Panc1 (cell line): ENCODE data around the gene RAP1B. TPM values are rescaled to one million over a fixed set of nuclear protein-coding genes. Genes with fewer than 3 reads are reported as not detected.

Experiments
- ATAC-seq: fragments of 200-7000 bp; cut with Tn5 transposase; 2 replicates; pipeline ENCODE4 v1.9.1; 2020; ENCODE audit warnings: mild to moderate bottlenecking, moderate library complexity
- BruUV-seq: library from RNA; stranded (reverse); fragments of 400-500 nt; replicated peaks from 2 replicates; lab custom pipeline; 2021; lab: Mats Ljungman, UMichigan
- CTCF ChIA-PET: fragments of 300-600 bp; sonication (Branson Sonifier 250); formaldehyde crosslinking; loops from one replicate; lab custom pipeline; 2022; ENCODE audit warnings: antibody characterized with exemption; lab: Charles Lee
- POLR2A ChIA-PET: fragments of 300-600 bp; sonication (Branson Sonifier 250); formaldehyde crosslinking; loops from one replicate; lab custom pipeline; 2022; ENCODE audit warnings: antibody characterized with exemption; lab: Charles Lee
- DNase-seq: peaks from one replicate; pipeline ENCODE4 v3.0.0-alpha.2; 2010; ENCODE audit warnings: low read depth, low spot score
- H3K27ac ChIP-seq: 2 replicates; pipeline ENCODE4 v1.5.1; 2011; ENCODE audit warnings: mild to moderate bottlenecking, low read length, inconsistent platforms
- H3K27me3 ChIP-seq: fragments of 200-500 bp; sonication (Bioruptor generic); 2 replicates; pipeline ENCODE4 v1.6.0; 2014; ENCODE audit warnings: low read length, inconsistent platforms; ENCODE audit not compliant: control insufficient read depth, insufficient read depth
- H3K36me3 ChIP-seq: fragments of 200-500 bp; sonication (Bioruptor generic); 2 replicates; pipeline ENCODE4 v1.5.1; 2014; ENCODE audit warnings: inconsistent platforms, mild to moderate bottlenecking, low read length, moderate library complexity; ENCODE audit not compliant: control insufficient read depth, insufficient read depth
- H3K4me1 ChIP-seq: 2 replicates; pipeline ENCODE4 v1.5.1; 2011; ENCODE audit warnings: inconsistent platforms, mild to moderate bottlenecking, low read length, moderate library complexity; ENCODE audit not compliant: control insufficient read depth, insufficient read depth
- H3K4me3 ChIP-seq, 2 experiments: 2 replicates each; pipeline ENCODE4 v1.5.1; 2011 to 2012; ENCODE audit warnings: low read depth in 2 of 2, low read length in 2 of 2, mild to moderate bottlenecking in 2 of 2, inconsistent platforms in 1 of 2, moderate library complexity in 1 of 2
- H3K9me3 ChIP-seq: fragments of 200-500 bp; sonication (Bioruptor generic); 2 replicates; pipeline ENCODE4 v1.5.1; 2014; ENCODE audit warnings: low read depth, mild to moderate bottlenecking, inconsistent platforms, low read length, moderate library complexity; ENCODE audit not compliant: control insufficient read depth, insufficient read depth
- POLR2AphosphoS5 ChIP-seq: IDR thresholded peaks from 2 replicates; pipeline ENCODE4 v1.6.1; 2012; ENCODE audit warnings: mild to moderate bottlenecking, low read depth, low read length, moderate library complexity
- SIN3A ChIP-seq: IDR thresholded peaks from 2 replicates; pipeline ENCODE4 v1.6.1; 2012; ENCODE audit warnings: low read depth, mild to moderate bottlenecking, low read length, moderate library complexity, borderline replicate concordance; ENCODE audit not compliant: insufficient read depth
- TCF7L2 ChIP-seq: IDR thresholded peaks from 2 replicates; pipeline ENCODE4 v1.6.1; 2011; ENCODE audit warnings: mild to moderate bottlenecking, low read depth, low read length, inconsistent platforms
- in situ Hi-C: cut with HindIII; loops from 2 replicates; pipeline ENCODE4 v1.10.0; 2016; ENCODE audit warnings: low sequenced_read_pairs, low pct_unique_long_range_greater_than_20kb
- intact Hi-C: fragments of 100-400 bp; cut with micrococcal nuclease; formaldehyde crosslinking; loops from one replicate; pipeline ENCODE4 v1.10.0; 2022; ENCODE audit not compliant: unreplicated experiment
- total RNA-seq: library from RNA; stranded (reverse); gene quantifications from one replicate; pipeline ENCODE4 v1.2.1, GENCODE V29; 2021; ENCODE audit not compliant: unreplicated experiment
- TF ChIP-seq, protein P1 (sequence below): fragments of 450-650 bp; IDR thresholded peaks from 2 replicates; pipeline ENCODE4 v1.5.1; 2017; ENCODE audit warnings: mild to moderate bottlenecking
- TF ChIP-seq, protein P2 (sequence below), 2 experiments: IDR thresholded peaks; 2 replicates each; pipeline ENCODE4 v1.6.1; 2011 to 2012; ENCODE audit warnings: low read depth in 2 of 2, control low read depth in 1 of 2, low read length in 1 of 2, mild to moderate bottlenecking in 1 of 2, moderate library complexity in 1 of 2; ENCODE audit not compliant: insufficient read depth in 1 of 2

Gene RAP1B
- total RNA-seq, 1 experiment from 2014 or later: 328 TPM

DNA sequence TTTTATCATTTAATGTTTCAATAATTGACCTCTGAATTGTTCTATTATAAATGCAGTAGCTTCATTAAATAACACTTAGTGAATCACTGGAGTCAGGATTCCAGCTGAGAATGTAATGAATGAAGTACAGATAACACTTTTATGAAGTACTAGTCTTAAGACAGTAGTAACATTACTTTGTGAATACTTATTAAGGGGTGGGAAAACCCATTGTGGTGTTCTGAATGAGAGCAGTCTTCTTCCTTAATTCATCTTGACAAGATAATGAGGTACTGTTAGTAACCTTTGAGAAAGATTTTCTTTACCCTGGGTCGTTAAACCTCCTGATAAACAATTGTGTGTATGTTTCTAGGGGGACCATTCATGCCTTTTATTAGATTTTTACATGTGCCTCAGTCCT is 88.8 kb downstream of the RAP1B start:
- TF ChIP-seq SIN3A: no peak
- TF ChIP-seq, protein P1, sequence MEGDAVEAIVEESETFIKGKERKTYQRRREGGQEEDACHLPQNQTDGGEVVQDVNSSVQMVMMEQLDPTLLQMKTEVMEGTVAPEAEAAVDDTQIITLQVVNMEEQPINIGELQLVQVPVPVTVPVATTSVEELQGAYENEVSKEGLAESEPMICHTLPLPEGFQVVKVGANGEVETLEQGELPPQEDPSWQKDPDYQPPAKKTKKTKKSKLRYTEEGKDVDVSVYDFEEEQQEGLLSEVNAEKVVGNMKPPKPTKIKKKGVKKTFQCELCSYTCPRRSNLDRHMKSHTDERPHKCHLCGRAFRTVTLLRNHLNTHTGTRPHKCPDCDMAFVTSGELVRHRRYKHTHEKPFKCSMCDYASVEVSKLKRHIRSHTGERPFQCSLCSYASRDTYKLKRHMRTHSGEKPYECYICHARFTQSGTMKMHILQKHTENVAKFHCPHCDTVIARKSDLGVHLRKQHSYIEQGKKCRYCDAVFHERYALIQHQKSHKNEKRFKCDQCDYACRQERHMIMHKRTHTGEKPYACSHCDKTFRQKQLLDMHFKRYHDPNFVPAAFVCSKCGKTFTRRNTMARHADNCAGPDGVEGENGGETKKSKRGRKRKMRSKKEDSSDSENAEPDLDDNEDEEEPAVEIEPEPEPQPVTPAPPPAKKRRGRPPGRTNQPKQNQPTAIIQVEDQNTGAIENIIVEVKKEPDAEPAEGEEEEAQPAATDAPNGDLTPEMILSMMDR: no peak
- no peak for TF ChIP-seq TCF7L2
- no peak for TF ChIP-seq POLR2AphosphoS5
- TF ChIP-seq, protein P2, sequence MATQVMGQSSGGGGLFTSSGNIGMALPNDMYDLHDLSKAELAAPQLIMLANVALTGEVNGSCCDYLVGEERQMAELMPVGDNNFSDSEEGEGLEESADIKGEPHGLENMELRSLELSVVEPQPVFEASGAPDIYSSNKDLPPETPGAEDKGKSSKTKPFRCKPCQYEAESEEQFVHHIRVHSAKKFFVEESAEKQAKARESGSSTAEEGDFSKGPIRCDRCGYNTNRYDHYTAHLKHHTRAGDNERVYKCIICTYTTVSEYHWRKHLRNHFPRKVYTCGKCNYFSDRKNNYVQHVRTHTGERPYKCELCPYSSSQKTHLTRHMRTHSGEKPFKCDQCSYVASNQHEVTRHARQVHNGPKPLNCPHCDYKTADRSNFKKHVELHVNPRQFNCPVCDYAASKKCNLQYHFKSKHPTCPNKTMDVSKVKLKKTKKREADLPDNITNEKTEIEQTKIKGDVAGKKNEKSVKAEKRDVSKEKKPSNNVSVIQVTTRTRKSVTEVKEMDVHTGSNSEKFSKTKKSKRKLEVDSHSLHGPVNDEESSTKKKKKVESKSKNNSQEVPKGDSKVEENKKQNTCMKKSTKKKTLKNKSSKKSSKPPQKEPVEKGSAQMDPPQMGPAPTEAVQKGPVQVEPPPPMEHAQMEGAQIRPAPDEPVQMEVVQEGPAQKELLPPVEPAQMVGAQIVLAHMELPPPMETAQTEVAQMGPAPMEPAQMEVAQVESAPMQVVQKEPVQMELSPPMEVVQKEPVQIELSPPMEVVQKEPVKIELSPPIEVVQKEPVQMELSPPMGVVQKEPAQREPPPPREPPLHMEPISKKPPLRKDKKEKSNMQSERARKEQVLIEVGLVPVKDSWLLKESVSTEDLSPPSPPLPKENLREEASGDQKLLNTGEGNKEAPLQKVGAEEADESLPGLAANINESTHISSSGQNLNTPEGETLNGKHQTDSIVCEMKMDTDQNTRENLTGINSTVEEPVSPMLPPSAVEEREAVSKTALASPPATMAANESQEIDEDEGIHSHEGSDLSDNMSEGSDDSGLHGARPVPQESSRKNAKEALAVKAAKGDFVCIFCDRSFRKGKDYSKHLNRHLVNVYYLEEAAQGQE (IDR thresholded peaks at IDR 0.05; ENCODE audit: insufficient read depth in 1 of 2, low read depth in 2 of 2, low read length in 1 of 2): no peak
- Histone ChIP-seq H3K4me1 (no peaks in the 10 kb centered on the region), H3K27me3 (no peaks in the 10 kb centered on the region), H3K27ac (no peak overlapping the region), H3K4me3 (no peak overlapping the region), H3K9me3 (no peaks in the 10 kb centered on the region), H3K36me3 (peaks cover 10% of the 10 kb centered on the region; the same call in 1 of the 2 replicates)
- no peak for ATAC-seq
- no peak for DNase-seq
- intact Hi-C loops: no loop called here
- ChIA-PET CTCF (no interaction called here), POLR2A (no interaction called here)
- in situ Hi-C loops: no loop called here
- no TSS peak for BruUV-seq

Other genes starting within 250 kb of the RAP1B start
- 82.3 TPM for gene NUP107, start 76.1 kb downstream of the RAP1B start, total RNA-seq
- 15.9 TPM for gene SLC35E3, start 135.3 kb downstream of the RAP1B start, total RNA-seq
- gene MDM2, start 197.3 kb downstream of the RAP1B start, total RNA-seq: 101 TPM